ENCODE measurements around the gene EPHB3.

DNA sequence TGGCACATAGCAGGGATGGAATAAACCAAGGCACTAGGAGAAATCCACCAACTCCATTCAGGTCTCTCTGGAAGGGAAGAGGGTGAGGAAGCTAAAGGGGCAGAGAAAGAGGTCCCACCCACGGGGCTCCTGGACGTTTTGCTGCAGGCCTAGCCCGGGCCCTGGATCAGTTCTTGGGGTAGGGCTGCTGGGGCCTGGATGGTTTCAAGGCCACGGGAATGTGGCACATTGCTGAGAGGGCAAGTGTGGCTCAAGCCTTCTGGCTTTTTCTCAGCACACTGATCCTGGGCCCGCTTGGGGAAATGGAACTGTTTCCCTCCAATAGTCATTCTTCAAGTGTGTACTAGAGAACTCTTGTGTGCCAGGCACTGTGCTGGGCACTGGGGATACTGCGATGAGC, 24.0 kb downstream of the EPHB3 start:
- no peak for TF ChIP-seq POLR2A (IDR thresholded peaks at IDR 0.05)
- TF ChIP-seq, protein P1, sequence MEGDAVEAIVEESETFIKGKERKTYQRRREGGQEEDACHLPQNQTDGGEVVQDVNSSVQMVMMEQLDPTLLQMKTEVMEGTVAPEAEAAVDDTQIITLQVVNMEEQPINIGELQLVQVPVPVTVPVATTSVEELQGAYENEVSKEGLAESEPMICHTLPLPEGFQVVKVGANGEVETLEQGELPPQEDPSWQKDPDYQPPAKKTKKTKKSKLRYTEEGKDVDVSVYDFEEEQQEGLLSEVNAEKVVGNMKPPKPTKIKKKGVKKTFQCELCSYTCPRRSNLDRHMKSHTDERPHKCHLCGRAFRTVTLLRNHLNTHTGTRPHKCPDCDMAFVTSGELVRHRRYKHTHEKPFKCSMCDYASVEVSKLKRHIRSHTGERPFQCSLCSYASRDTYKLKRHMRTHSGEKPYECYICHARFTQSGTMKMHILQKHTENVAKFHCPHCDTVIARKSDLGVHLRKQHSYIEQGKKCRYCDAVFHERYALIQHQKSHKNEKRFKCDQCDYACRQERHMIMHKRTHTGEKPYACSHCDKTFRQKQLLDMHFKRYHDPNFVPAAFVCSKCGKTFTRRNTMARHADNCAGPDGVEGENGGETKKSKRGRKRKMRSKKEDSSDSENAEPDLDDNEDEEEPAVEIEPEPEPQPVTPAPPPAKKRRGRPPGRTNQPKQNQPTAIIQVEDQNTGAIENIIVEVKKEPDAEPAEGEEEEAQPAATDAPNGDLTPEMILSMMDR (IDR thresholded peaks at IDR 0.05), result no peak
